ENCODE results near the gene PASK. TPM values are rescaled to one million over a fixed set of nuclear protein-coding genes. Genes with fewer than 3 reads are reported as not detected.

PASK gene
- total RNA-seq, 1 experiment from 2014 or later: 69.3 TPM

DNA sequence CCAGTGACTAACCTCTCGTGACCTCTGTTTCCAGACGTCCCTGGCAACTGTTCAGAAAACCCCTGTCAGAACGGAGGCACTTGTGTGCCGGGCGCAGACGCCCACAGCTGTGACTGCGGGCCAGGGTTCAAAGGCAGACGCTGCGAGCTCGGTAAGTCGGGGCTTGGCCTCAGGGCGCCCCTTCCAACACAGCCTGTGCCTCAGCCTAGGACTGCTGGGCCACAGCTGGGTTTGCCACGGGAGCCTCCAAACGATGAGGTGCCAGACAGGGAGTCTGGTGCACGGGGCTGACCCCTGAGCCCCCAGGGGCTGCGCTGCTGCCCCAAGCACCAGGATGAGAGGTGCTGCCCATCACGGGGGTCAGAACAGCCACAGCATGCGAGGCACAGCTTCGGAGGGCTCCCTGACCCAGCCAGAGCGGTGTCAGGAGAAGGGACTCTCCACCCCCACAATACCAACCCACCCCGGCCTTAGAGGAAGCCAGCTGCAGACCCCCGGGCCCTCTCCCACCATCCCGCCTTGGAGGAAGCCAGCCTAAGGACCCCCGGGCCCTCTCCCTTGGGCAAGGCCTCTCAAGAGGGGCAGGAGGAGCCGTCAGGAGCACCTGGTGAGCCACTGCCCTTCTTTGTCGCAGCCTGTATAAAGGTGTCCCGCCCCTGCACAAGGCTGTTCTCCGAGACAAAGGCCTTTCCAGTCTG, 67.5 kb downstream of the PASK start:
- intact Hi-C loops (cut with micrococcal nuclease; ENCODE audit: unreplicated experiment): no loop called here
- no peaks in the 10 kb centered on the region for H3K27me3 Mint-ChIP-seq (ENCODE audit: unreplicated experiment)
- CTCF ChIA-PET: interaction anchor here (0.6 kb wide), 1 partner anchor 183 kb away, joined by 3 read pairs; no protein-coding TSS in a partner anchor
- H3K4me1 Mint-ChIP-seq (ENCODE audit: low read depth, unreplicated experiment): no peaks in the 10 kb centered on the region
- H3K9me3 Mint-ChIP-seq (ENCODE audit: low read depth, unreplicated experiment): no peaks in the 10 kb centered on the region
- H3K27ac Mint-ChIP-seq (ENCODE audit: unreplicated experiment): no peak overlapping the region
- no peak for DNase-seq
- H3K36me3 Mint-ChIP-seq (ENCODE audit: insufficient read depth, unreplicated experiment): no peaks in the 10 kb centered on the region
- TF ChIP-seq CTCF (IDR thresholded peaks at IDR 0.05; ENCODE audit: unreplicated experiment): no peak
- no peak overlapping the region for H3K4me3 Mint-ChIP-seq (ENCODE audit: low read depth, unreplicated experiment)
- no TSS peak for BruUV-seq (replicated peaks)

DNA sequence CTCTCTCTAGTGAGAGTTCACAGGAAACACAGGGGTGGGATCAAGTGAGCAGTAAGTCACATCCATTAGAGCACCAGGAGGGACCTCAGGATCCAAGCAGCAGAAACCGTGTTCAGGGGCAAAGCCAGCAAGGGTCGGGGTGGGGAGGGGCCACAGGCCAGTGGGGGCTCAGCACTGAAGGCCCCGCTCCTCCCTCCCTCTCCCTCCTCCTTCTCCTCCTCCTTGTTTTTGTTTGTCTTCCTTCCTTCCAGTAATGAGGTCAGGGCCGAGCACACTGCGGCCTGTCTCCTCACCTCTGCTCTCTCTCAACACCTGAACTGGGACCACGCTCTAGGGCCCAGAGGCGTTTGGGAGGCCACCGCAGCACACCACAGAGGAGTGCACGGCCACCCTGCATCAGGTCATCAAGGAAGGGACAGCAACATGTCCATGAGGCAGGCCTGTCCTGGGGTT, 68.1 kb downstream of the PASK start:
- intact Hi-C loops (cut with micrococcal nuclease; ENCODE audit: unreplicated experiment): no loop called here
- no peak for TF ChIP-seq CTCF (IDR thresholded peaks at IDR 0.05; ENCODE audit: unreplicated experiment)
- H3K4me3 Mint-ChIP-seq (ENCODE audit: low read depth, unreplicated experiment): no peak overlapping the region
- H3K27ac Mint-ChIP-seq (ENCODE audit: unreplicated experiment): no peak overlapping the region
- CTCF ChIA-PET: no interaction called here
- no TSS peak for BruUV-seq (replicated peaks)
- no peaks in the 10 kb centered on the region for H3K27me3 Mint-ChIP-seq (ENCODE audit: unreplicated experiment)
- no peaks in the 10 kb centered on the region for H3K36me3 Mint-ChIP-seq (ENCODE audit: insufficient read depth, unreplicated experiment)
- DNase-seq: no peak
- no peaks in the 10 kb centered on the region for H3K9me3 Mint-ChIP-seq (ENCODE audit: low read depth, unreplicated experiment)
- H3K4me1 Mint-ChIP-seq (ENCODE audit: low read depth, unreplicated experiment): no peaks in the 10 kb centered on the region

GRCh38 chr2:241080405-241081189, 68.7 kb downstream of the PASK start:
- H3K36me3 Mint-ChIP-seq (ENCODE audit: insufficient read depth, unreplicated experiment): no peaks in the 10 kb centered on the region
- H3K27ac Mint-ChIP-seq (ENCODE audit: unreplicated experiment): no peak overlapping the region
- no peak for DNase-seq
- no peak overlapping the region for H3K4me3 Mint-ChIP-seq (ENCODE audit: low read depth, unreplicated experiment)
- no peaks in the 10 kb centered on the region for H3K9me3 Mint-ChIP-seq (ENCODE audit: low read depth, unreplicated experiment)
- BruUV-seq (replicated peaks): no TSS peak
- TF ChIP-seq CTCF (IDR thresholded peaks at IDR 0.05; ENCODE audit: unreplicated experiment): no peak
- H3K4me1 Mint-ChIP-seq (ENCODE audit: low read depth, unreplicated experiment): no peaks in the 10 kb centered on the region
- intact Hi-C loops (cut with micrococcal nuclease; ENCODE audit: unreplicated experiment): no loop called here
- CTCF ChIA-PET: interaction anchor here (0.5 kb wide), 1 partner anchor 20 kb away, joined by 4 read pairs; no protein-coding TSS in a partner anchor
- H3K27me3 Mint-ChIP-seq (ENCODE audit: unreplicated experiment): no peaks in the 10 kb centered on the region

DNA sequence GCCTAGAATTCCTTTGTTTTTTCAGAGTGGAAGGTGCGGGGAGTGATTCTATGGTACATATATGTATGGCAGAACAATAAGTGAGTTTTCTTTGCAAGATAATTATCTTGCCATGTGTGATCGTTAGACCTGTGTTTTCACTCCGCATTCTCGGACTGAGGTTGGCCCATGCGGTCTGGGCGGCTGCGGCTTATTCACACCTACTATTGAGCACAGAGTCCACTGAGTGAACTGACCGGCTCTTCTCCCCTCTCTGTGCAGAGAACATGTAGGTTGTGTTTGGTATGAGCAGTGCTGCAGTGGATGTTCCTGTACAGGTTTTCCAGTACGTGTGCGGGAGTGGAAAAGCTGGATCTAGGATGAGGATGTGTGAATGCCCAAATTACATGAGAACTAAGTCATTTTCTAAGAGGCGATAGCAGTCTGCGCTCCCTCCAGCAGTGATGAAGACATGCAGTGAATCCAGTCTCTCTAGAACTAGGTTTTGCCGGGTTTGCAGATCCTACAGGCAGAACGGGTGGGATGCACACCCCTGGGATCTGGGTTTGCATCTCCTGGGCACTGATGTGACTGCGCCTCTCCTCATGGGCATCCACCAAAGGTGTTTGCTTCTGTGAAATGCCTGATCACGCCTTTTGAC, 74.3 kb downstream of the PASK start:
- no peaks in the 10 kb centered on the region for H3K4me1 Mint-ChIP-seq (ENCODE audit: low read depth, unreplicated experiment)
- BruUV-seq (replicated peaks): no TSS peak
- CTCF ChIA-PET: no interaction called here
- no peaks in the 10 kb centered on the region for H3K27me3 Mint-ChIP-seq (ENCODE audit: unreplicated experiment)
- DNase-seq: no peak
- no peaks in the 10 kb centered on the region for H3K36me3 Mint-ChIP-seq (ENCODE audit: insufficient read depth, unreplicated experiment)
- H3K27ac Mint-ChIP-seq (ENCODE audit: unreplicated experiment): no peak overlapping the region
- intact Hi-C loops (cut with micrococcal nuclease; ENCODE audit: unreplicated experiment): no loop called here
- H3K9me3 Mint-ChIP-seq (ENCODE audit: low read depth, unreplicated experiment): no peaks in the 10 kb centered on the region
- no peak for TF ChIP-seq CTCF (IDR thresholded peaks at IDR 0.05; ENCODE audit: unreplicated experiment)
- no peak overlapping the region for H3K4me3 Mint-ChIP-seq (ENCODE audit: low read depth, unreplicated experiment)

Measured in Calu3 (cell line).